ENCODE data around the gene BMP2. TPM values are rescaled to one million over a fixed set of nuclear protein-coding genes. Genes with fewer than 3 reads are reported as not detected.

Gene BMP2
- polyA plus RNA-seq, 10 donors = 2.2 to 8.5 (median 2.9) TPM

DNA sequence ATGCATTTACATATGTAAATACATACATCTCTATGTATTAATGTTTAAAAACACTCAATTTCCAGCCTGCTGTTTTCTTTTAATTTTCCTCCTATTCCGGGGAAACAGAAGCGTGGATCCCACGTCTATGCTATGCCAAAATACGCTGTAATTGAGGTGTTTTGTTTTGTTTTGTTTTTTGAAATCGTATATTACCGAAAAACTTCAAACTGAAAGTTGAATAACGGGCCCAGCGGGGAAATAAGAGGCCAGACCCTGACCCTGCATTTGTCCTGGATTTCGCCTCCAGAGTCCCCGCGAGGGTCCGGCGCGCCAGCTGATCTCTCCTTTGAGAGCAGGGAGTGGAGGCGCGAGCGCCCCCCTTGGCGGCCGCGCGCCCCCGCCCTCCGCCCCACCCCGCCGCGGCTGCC, 355 bp upstream of the BMP2 start:
- DNase-seq = no peak

DNA sequence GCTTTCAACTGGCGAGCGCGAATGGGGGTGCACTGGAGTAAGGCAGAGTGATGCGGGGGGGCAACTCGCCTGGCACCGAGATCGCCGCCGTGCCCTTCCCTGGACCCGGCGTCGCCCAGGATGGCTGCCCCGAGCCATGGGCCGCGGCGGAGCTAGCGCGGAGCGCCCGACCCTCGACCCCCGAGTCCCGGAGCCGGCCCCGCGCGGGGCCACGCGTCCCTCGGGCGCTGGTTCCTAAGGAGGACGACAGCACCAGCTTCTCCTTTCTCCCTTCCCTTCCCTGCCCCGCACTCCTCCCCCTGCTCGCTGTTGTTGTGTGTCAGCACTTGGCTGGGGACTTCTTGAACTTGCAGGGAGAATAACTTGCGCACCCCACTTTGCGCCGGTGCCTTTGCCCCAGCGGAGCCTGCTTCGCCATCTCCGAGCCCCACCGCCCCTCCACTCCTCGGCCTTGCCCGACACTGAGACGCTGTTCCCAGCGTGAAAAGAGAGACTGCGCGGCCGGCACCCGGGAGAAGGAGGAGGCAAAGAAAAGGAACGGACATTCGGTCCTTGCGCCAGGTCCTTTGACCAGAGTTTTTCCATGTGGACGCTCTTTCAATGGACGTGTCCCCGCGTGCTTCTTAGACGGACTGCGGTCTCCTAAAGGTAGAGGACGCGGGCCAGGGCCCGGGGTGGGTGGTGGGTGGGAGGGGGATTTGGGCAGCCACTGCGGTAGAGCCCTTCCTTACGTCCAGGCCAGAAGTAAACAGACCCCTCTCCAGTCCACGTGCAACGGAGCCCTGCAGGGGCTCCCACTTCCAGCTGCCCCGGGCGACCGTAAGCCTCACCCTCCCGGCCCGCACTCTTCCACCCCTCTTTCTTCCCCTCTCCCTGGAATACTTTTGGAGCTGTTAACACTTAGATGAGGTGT, 998 bp downstream of the BMP2 start:
- DNase-seq = peak in 2 of 3 donors; percentile 47 to 83

DNA sequence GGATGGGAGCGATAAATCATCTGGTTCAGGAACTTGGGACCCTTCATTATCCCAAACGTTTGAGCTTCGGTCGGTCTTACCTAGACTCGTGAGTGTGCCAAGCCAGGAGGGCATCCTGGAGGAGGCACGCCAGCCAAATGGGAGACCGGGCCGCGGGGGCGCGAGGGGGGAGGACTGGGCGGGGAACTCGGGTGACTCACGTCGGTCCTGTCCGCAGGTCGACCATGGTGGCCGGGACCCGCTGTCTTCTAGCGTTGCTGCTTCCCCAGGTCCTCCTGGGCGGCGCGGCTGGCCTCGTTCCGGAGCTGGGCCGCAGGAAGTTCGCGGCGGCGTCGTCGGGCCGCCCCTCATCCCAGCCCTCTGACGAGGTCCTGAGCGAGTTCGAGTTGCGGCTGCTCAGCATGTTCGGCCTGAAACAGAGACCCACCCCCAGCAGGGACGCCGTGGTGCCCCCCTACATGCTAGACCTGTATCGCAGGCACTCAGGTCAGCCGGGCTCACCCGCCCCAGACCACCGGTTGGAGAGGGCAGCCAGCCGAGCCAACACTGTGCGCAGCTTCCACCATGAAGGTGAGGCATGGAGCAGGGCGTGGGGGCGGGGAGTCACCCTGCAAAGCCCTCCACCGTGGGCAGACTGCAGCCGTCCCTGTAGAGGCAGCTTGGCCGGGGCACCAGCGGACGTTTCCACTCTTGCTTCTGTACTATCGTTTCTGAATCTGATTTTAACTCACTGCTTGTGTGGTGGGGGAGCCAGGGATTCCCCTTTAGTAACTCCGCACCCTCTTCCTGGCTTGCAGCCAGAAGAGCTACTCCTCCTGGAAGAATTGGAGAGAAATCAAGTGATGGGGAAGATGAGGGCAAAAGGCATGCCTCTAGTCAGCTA, 2.7 kb downstream of the BMP2 start:
- DNase-seq = peak in 2 of 3 donors; percentile 28 to 66

DNA sequence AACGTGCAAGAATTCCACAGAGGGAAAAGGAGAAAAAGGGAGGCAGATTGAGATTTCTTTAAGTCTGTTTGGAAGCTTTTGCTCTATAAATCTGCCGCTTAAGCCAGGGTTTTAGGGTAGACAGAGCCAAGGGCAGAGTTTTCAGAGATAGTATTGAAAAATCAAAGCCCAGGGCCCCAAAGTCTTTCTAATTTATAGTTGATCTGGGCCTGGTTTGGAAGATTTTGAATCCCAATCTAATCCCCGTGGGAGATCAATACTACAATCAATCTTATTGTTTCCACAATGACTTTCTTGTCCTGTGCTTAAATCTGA, 3.3 kb downstream of the BMP2 start:
- DNase-seq = no peak

DNA sequence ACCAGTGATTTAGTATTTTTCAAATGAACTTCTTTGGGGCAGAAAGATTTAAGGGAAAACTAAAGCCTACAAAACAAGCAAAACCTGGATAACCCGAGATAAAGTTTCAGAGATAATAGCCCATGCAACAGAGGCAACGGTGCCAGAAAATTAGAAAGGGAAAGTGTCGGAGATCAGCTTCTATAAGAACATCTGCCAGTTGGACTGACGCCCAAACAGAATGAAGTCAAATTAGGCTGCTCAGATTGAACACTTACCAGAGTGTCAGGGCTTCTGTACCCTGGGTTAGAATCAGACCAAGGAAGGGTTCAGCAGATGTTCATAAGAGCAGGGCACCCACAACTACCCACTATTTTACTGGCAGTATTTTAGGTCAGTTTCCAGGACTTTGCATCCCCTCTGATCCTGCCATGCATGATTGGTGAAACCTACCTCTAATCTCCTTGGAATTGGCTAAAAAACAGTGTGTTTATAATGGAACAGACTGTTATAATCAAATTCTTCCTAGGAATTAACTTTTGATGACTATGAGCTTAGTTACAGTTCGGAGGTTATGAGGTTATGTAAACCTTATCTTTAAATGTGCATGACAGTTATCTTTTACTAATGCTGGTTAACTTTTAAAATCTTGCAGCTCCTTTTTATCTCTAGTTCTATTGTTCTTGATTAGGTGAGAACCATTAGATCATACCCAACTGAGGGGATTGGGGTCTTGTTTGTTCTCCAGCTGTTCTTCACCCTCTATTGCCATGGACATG, 13.1 kb downstream of the BMP2 start:
- DNase-seq = peak in 2 of 3 donors; percentile 6 to 19

DNA sequence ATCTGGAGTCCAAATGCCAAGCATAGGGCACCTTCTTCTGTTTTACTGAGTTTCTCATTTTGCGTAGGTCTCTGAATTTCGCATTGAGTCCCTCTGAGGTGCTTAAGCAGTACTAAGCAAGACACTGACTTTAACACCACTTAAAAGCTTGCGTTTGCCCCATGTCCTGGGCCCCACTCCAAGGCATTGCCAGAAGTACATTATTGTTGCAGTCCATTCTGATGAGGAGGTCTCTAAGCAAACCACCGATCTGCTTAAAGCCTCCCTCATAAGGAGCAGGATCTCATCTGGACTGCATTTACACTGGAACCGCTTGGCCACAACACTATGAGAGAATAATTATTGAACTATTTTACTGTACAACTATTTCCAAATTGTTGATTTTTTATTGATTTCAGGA, 16.3 kb downstream of the BMP2 start:
- DNase-seq = peak in 2 of 3 donors; percentile 7 to 15

DNA sequence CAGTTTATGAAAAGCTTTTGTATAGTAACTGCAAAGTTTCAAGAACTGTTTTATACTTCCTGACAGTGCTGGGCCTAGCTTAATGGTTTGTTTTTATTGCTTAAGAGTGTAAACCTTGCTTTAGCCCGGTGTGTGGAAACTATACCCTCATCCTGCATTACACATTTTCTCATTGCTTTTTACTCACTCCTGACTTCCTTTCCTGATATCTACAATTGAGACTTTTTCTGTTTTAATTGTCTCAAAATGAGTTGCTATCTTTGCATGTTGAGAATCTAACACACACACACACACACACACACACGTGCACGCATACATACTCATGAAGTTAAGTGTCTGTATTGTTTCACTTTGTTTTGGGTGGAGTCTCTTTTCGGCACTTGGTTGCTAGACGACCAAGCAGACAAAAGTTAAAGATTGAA, 16.7 kb downstream of the BMP2 start:
- peak in 2 of 3 donors; percentile 44 to 66 for DNase-seq

DNA sequence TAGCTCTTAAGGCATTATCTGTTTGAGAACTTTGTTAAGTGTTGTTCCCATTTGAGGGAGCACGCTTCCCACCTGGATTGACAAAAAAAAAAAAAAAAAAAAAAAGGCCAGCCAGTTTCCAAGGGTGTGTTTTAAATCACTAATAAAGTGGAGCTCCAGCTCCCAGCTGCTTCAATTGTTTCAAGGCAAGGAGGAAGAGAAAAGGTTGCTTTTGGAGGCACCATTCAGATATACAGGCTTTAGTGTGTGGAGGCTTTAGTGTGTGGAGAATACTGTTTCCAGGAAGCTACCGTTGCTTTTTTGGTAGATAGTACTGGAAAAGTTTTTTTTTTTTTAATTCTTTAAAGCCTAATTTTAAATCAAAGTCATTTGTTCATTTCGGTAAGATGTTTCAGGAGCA, 17.3 kb downstream of the BMP2 start:
- no peak for DNase-seq

DNA sequence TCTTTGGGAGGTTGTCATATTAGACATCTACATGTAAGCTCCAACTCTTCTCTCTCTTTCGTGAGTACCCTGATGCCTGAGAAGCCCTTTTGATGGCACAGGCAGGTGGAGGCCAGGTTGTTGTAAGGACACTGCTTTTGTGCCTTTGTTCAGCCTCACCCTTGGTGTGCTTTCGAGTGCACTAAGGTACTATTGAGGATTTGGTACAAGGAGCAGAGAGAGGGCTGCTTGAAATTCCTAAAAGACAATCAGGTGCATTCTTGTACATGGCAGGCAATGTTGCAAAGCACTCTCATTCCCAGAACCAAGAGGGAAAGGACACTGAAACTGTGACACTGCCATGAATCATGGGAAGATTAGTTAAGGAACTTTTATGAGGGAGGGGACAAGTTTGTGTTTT, 19.1 kb downstream of the BMP2 start:
- no peak for DNase-seq

DNA sequence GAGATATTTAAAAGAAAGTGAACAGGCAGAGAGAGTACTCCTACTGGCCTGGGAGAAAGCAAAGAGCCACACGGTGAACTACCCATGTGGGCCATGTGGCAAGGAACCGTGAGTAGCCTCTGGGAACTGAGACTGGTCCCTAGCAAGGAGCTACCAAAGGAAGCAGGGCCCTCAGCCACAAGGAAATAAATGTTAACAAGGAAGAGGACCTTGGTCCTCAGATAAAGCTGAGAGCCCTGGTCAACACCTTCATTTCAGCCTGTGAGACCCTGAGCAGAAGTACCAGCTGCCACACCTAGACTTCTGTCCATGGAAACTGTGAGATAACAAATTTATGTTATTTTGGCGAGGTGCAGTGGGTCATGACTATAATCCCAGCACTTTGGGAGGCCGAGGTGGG, 25.3 kb downstream of the BMP2 start:
- no peak for DNase-seq

DNA sequence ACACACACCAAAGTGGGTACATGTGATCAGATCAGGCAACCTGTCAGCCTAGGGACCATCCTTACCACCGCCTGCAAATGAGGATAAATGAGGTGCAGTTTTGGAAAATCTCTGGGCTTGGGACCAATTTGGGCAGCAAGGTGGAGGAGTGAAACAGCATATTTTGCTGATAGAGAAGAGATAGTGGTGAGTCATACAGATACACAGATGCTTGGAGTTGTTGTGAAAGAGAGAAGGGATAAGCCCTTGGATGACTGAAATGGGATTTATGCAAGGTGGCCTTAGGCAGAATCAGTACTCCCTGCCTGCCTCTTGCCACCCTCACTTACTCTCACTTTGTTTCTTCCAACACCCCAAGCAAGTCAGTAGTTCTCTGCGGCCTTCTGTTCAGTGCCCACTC, 34.7 kb downstream of the BMP2 start:
- no peak for DNase-seq

DNA sequence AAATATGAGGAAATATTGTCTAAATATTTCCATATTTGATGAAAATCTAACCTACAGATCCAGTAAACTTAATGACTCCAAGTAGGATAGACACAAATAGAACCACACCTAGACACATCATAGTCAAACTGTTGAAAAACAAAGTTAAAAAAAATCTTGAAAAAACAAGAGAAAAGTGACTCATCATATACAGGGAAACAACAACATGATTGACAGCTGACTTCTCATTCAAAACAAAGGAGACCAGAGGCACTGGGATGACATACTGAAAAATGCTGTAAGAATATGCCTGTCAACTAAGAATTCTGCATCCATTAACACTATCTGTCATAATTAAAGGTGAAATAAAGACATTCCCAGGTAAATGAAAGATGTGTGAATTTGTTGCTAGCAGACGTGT, 38.8 kb downstream of the BMP2 start:
- DNase-seq = no peak

DNA sequence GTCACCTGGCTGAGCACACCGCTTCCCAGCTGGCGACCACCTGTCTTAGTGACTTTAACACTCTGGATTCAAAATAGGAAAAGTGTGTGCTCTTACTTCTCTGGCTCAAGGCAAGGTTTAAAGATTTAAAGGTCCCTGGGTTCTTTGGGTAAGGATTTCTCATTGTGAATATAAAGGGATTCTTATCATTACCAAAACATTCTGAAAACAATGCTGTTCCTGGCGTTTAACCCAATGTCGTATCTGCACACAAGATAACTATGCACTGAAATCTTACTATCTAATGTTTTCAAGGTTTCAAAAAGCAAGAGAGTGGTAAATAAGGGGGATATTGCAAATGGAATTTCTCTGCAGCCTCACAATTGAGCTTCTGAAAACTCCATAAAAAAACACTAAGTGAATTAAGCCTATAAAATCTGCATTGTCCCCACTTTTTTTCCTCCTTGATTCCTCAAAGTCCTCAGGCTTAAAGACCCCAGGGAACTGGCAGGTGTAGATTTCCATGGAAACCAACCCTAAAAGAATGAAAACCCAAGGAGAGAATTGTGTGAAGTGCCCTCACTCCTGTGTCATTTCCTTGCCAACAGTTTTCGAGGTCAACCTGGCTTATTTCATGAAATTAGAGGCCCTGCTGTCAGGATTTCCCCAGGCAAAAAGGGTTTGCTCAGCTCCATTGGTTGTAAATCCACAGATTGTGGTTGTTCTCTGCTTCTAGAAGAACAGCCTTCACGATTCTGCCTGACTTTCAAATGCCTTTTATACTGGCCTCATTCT, 44.0 kb downstream of the BMP2 start:
- DNase-seq = no peak

DNA sequence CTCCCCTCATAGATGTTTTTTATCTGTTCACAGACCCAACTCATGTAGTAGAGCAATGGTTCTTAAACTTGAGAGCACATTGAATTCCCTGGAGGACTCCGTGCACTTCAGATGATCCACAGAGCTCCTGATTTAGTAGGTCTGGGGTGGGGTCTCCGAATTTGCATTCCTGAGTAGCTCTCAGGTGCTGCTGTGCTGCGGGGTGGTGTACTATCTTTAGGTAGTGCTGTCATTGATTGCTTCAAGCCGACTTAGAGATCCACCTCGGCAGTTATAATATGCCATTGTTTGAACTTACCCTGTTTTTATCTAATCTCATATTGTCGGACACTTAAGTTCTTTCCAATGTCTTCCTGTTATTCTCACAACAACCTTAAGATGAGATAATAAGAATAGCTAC, 45.0 kb downstream of the BMP2 start:
- no peak for DNase-seq

DNA sequence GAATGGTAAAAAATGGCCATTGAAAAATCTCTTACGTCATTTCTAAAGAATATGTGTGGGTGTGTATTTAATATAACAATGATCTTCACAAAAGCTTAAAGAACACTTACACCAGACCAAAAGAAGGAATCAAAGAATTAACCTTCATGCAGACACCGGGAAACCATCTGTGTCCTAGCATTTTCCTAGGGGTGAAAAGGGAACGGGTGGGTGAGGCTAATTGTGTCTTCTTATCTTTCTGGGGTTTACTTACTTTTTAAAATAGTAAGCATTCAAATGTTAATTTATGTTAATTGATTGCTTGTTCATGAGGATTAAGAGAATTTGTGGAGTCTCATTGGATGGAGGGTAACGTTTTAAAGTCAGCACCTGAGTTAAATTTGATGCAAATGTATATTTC, 47.5 kb downstream of the BMP2 start:
- no peak for DNase-seq

DNA sequence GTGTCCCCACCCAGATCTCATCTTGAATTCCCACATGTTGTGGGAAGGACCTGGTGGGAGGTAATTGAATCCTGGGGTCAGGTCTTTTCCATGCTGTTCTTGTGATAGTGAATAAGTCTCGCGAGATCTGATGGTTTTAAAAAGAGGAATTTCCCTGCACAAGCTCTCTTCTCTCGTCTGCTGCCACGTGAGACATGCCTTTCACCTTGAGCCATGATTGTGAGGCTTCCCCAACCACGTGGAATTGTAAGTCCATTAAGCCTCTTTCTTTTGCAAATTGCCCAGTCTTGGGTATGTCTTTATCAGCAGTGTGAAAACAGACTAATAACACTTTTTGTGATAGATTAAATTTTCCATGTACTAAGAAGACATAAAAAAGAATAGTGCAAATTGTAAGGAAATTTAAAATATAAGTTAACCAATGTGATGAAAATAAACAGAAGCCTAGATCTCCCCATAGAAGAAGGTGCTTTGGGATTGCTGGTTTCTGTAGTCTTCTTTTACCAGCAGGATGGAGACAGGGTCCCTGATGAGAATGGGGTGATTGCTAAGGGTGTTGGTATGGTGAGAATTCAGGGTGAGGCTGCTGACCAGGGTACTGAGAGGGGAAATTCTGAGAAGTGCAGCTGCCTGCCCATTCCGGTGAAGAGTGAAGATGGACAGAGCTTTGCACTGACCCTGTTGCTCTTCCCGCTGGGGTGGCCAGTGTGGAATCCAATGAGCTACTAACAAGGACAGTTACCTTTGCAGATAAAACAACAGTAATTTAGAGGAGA, 50.7 kb downstream of the BMP2 start:
- DNase-seq = no peak

DNA sequence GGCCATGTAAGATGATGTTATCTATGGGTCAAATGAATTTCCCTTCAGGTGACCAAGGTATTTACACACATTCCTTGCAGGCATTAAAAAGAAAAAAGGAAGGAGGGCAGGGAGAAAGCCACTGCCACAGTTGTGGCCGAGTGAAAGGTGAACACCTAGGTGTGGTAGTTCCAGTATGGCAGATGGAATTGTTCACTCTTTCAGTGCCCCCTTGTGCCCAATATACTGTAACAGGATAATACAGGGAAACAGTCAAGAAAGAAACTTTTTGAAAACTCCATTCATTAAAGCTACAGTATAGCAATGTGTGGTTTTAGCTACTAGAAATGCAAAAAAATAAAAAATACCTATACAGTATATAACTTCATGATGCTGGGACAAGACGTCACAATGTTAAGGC, 52.1 kb downstream of the BMP2 start:
- no peak for DNase-seq

DNA sequence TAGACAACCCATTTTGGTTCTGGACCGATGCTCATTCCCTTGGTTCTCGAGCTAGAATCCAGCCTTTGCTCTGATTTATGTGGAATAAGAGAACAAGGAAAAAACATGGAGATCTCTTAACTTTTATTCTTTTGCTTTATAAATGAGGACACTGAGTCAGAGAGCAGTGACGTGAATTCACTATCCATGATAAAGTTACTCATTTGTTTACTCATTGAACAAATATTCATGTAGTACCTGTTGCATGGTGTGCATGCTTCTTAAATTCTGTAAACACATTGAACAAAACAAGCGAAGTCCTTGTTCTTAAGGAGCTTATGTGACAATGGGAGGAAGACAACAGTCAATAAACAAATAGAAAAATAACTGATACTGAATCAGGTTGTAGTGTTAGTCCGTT, 56.9 kb downstream of the BMP2 start:
- DNase-seq = no peak

DNA sequence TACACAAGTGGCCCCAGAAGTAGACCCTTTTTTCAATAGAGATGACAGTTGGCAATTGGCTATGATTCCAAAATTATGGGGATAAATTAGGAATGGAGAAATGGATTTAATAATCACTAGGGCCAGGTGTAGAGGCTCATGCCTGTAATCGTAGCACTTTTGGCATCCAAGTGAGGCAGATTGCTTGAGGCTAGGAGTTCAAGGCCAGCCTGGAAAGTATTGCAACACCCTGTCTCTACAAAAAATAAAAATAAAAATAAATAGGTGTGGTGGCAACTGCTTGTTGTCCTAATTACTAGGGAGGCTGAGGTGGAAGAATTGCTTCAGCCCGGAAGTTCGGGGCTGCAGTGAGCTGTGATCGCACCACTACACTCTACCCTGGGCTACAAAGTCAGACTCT, 60.0 kb downstream of the BMP2 start:
- no peak for DNase-seq

DNA sequence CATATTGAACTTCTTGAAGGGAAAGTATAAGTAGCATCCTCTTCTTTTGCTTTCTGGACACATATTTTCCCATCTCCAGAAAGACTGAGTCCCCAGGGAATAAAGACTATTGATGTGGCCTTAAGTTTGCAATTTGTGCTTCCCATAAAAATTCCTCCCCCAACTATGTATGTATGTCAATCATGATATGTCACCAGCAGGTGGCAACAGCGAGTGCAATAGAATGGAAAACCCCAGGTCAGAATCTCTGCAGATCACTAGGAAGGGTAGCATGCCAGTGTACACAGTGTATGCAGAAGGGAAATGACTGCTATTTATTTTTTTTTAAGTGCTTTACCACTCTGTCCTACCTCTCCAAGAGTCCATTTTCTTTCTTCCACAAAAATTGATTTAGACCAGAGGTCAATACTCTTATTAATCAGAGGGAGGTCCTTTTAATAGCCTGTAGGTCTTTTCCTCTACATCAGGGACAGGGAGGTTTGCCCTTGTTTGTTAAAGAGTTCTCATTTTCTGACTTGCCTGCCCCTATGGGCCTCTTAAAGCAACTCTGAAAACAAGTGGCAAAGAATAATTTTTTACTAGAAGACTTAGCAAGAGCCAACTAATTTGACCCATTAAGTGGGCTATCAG, 61.4 kb downstream of the BMP2 start:
- DNase-seq = peak; percentile 41 to 70 (median 63)

Measured in muscle of back (tissue), 11 donors.